Measurements from ENCODE around the gene TRIP13.
"Not testable (repeated sequence)": the region's sequence is repeated elsewhere in the genome, so short reads cannot be mapped to it uniquely, and the experiment has no call there.

Gene TRIP13

GRCh38 chr5:878125-878524, 14.6 kb upstream of the TRIP13 start:
- H3K79me2 ChIP-seq (ENCODE audit: low read length), result peaks cover 23% of the 10 kb centered on the region
- no peaks in the 10 kb centered on the region for H3K27me3 ChIP-seq (ENCODE audit: low read depth, low read length)
- H3K4me2 ChIP-seq (ENCODE audit: low read length), result no peak overlapping the region
- H3K9me3 ChIP-seq (ENCODE audit: insufficient read depth, low read length), result no peaks in the 10 kb centered on the region
- peaks cover 13% of the 10 kb centered on the region for H4K20me1 ChIP-seq (ENCODE audit: insufficient read depth, low read length)
- no peak for TF ChIP-seq CTCF (IDR thresholded peaks at IDR 0.05; ENCODE audit: low read depth, low read length)
- TF ChIP-seq EZH2phosphoT487 (IDR thresholded peaks at IDR 0.05; ENCODE audit: low read depth), result no peak
- no peak overlapping the region for H3K4me3 ChIP-seq (ENCODE audit: low read length)
- H3K36me3 ChIP-seq (replicated peaks; ENCODE audit: low read depth, low read length), result peaks cover 12% of the 10 kb centered on the region
- no peak overlapping the region for H3K9ac ChIP-seq (ENCODE audit: low read length)
- H2AFZ ChIP-seq (ENCODE audit: low read depth, low read length), result no peak overlapping the region
- no peak overlapping the region for H3K27ac ChIP-seq (ENCODE audit: low read length)
- H3K4me1 ChIP-seq (ENCODE audit: low read length), result peaks cover 10% of the 10 kb centered on the region

- Histone ChIP-seq H3K36me3 (replicated peaks; ENCODE audit: low read depth, low read length) (peaks cover 17% of the 10 kb centered on the region), H4K20me1 (ENCODE audit: insufficient read depth, low read length) (peaks cover 14% of the 10 kb centered on the region), H3K79me2 (ENCODE audit: low read length) (peaks cover 26% of the 10 kb centered on the region)
- H3K27me3 ChIP-seq (ENCODE audit: low read depth, low read length); H3K27ac ChIP-seq (ENCODE audit: low read length); H3K9me3 ChIP-seq (ENCODE audit: insufficient read depth, low read length); H2AFZ ChIP-seq (ENCODE audit: low read depth, low read length); H3K9ac ChIP-seq (ENCODE audit: low read length); H3K4me3 ChIP-seq (ENCODE audit: low read length); H3K4me2 ChIP-seq (ENCODE audit: low read length); H3K4me1 ChIP-seq (ENCODE audit: low read length): not testable (repeated sequence)
Observed at GRCh38 chr5:878677-879076, 14.0 kb upstream of the TRIP13 start.

- Histone ChIP-seq H3K4me2 (ENCODE audit: low read length) (no peak overlapping the region), H3K9me3 (ENCODE audit: insufficient read depth, low read length) (no peaks in the 10 kb centered on the region), H4K20me1 (ENCODE audit: insufficient read depth, low read length) (peaks cover 14% of the 10 kb centered on the region), H3K4me3 (ENCODE audit: low read length) (no peak overlapping the region), H3K9ac (ENCODE audit: low read length) (no peak overlapping the region), H3K27me3 (ENCODE audit: low read depth, low read length) (no peaks in the 10 kb centered on the region), H3K27ac (ENCODE audit: low read length) (no peak overlapping the region), H3K79me2 (ENCODE audit: low read length) (peaks cover 47% of the 10 kb centered on the region), H2AFZ (ENCODE audit: low read depth, low read length) (no peak overlapping the region), H3K36me3 (replicated peaks; ENCODE audit: low read depth, low read length) (peaks cover 34% of the 10 kb centered on the region), H3K4me1 (ENCODE audit: low read length) (no peaks in the 10 kb centered on the region)
- TF ChIP-seq CTCF (IDR thresholded peaks at IDR 0.05; ENCODE audit: low read depth, low read length) (no peak), EZH2phosphoT487 (IDR thresholded peaks at IDR 0.05; ENCODE audit: low read depth) (no peak)
Observed at GRCh38 chr5:880816-881550, 11.7 kb upstream of the TRIP13 start.

GRCh38 chr5:881551-881935, 11.1 kb upstream of the TRIP13 start:
- Histone ChIP-seq H3K36me3 (replicated peaks; ENCODE audit: low read depth, low read length) (peaks cover 38% of the 10 kb centered on the region), H3K4me2 (ENCODE audit: low read length) (no peak overlapping the region), H3K27ac (ENCODE audit: low read length) (no peak overlapping the region), H3K4me3 (ENCODE audit: low read length) (no peak overlapping the region), H3K79me2 (ENCODE audit: low read length) (peaks cover 50% of the 10 kb centered on the region), H4K20me1 (ENCODE audit: insufficient read depth, low read length) (peaks cover 14% of the 10 kb centered on the region), H3K4me1 (ENCODE audit: low read length) (no peaks in the 10 kb centered on the region), H2AFZ (ENCODE audit: low read depth, low read length) (no peak overlapping the region), H3K9me3 (ENCODE audit: insufficient read depth, low read length) (no peaks in the 10 kb centered on the region), H3K9ac (ENCODE audit: low read length) (no peak overlapping the region), H3K27me3 (ENCODE audit: low read depth, low read length) (no peaks in the 10 kb centered on the region)
- TF ChIP-seq EZH2phosphoT487 (IDR thresholded peaks at IDR 0.05; ENCODE audit: low read depth) (no peak), CTCF (IDR thresholded peaks at IDR 0.05; ENCODE audit: low read depth, low read length) (no peak)
